HTERT RPE-1 (cell line): ENCODE results near the gene LARGE2.

Experiments used
- in situ Hi-C: fragments of 300-500 bp; cut with MboI; formaldehyde crosslinking; loops from 4 replicates; pipeline ENCODE4 v1.14.3; 2020; ENCODE audit warnings: low sequenced_read_pairs

LARGE2 gene

GRCh38 chr11:45922425-45923082 is at the start of gene LARGE2:
Gene LARGE2 (plus strand): TSS chr11:45922656. CDS start chr11:45922883, 227 bp downstream.
- in situ Hi-C loops: no loop called here

GRCh38 chr11:45876401-45876800 is 46.1 kb upstream of the LARGE2 start:
- in situ Hi-C loops: no loop called here

- in situ Hi-C loops: no loop called here
These were observed 45.2 kb upstream of the LARGE2 start for GRCh38 chr11:45877221-45877620.

- in situ Hi-C loops: no loop called here
These were observed 44.6 kb upstream of the LARGE2 start for GRCh38 chr11:45877845-45878244.

DNA sequence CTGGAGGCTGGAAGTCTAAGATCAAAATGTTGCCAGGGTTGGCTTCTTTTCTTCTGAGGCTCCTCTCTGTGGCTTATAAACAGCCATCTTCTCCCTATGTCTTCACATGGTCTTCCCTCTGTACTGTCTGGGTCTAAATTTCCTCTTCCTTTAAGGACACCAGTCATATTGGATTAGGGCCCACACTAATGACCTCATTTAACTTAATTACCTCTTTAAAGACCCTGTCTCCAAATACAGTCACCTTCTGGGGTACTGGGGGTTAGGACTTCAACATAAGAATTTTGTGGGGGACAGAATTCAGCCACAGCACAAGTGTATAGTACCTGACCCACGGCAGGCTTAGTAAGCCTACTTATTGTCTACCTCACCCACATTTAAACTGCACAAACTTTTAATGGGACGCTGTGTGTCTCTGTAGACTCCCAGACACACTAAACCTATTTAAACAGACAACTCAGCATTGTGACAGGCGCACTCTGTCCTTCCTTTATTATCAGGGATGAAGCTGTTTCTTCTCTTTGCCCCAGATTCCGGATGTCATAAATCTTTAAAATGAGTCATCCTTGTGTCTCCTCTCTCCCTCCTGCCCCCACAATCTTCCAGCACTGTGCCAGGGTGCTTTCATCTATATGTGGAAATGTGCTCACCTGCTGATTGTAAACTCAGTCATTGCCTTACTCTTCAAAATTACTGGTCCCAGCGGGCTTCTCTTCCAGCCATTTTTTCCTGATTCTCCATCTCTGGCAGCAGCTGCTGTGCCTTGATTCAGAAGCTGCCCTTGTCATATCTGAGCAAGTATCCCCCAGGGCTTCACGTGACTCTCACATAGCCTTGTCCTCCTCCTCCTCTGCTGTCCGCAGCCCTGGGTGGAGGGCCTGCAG is 42.4 kb upstream of the LARGE2 start:
- in situ Hi-C loops: no loop called here

DNA sequence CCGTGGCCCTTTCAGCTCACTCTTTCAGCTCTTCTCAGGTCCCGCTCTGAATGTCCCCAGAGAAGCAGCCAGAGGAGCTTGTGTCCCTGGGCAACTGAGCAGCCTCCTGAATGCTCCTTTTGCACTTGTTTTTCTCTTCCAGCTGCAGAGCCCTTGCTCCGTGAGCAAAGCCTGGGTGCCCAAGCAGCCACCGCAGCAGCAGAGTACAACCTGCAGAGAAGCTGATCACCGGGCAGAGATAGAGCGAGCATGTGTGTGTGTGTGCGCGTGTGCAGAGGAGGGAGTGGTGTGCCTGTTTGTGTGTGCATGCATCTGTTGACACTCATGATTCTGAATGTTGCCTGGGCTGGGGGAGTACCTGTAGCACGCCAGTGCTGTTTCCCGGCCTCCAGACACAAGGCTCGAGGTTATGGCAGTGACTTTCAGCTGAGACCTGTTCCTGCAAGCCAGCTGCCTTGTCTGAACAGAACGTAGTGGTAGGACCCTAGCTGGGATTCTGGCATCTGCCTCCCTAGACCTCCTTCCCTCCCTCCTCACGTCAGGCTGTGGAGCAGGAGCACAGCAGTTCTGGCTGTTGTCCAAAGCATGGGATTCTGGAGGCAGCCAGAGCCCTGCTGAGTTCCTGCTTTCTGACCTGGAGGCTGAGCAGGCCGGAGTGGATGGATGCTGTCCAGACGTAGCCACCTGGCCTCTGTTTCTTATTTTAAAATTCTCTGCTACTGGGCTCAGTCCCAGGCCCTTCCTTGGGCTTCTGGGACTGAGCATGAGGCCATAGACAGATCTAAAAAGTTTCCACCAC is 41.5 kb upstream of the LARGE2 start:
- in situ Hi-C loops: no loop called here

- in situ Hi-C loops: no loop called here
These were observed 40.6 kb upstream of the LARGE2 start for GRCh38 chr11:45881708-45882368.

- in situ Hi-C loops: no loop called here
These were observed 37.8 kb upstream of the LARGE2 start for GRCh38 chr11:45884596-45885185.

DNA sequence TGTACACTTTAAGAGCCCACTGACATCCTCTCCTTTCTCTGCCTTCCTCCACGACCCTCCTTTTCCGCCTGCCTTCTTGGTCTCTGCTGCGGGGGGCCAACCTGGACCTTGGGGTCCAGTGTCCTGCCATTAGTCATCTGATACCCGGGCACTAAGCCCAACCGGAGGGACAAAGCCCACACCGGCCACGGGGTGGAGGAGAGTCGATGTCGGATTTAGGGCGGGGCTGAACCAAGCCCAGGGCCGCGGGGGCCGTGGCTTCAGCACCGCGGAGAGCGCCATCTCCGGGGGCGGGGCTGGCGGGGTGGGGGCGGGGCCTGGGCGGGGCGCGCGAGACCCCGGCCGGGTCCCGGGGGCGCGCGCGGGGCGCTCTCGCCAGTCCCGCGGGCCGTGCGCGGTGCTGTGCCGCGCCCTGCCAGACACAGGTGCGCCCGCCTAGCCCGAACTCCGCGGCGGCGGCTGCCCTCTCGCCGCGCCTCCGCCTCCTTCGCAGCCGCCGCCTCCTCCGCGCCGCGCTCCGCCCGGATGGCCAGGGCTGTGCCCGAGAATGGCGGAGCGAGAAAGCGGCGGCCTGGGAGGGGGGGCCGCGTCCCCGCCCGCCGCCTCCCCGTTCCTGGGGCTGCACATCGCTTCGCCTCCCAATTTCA is 37.1 kb upstream of the LARGE2 start, which contains the start of gene MAPK8IP1:
MAPK8IP1 (plus strand) TSS at position 378 of the 647 bp plus-strand sequence; CDS start at position 548, 170 bp downstream.
- in situ Hi-C loops: no loop called here

DNA sequence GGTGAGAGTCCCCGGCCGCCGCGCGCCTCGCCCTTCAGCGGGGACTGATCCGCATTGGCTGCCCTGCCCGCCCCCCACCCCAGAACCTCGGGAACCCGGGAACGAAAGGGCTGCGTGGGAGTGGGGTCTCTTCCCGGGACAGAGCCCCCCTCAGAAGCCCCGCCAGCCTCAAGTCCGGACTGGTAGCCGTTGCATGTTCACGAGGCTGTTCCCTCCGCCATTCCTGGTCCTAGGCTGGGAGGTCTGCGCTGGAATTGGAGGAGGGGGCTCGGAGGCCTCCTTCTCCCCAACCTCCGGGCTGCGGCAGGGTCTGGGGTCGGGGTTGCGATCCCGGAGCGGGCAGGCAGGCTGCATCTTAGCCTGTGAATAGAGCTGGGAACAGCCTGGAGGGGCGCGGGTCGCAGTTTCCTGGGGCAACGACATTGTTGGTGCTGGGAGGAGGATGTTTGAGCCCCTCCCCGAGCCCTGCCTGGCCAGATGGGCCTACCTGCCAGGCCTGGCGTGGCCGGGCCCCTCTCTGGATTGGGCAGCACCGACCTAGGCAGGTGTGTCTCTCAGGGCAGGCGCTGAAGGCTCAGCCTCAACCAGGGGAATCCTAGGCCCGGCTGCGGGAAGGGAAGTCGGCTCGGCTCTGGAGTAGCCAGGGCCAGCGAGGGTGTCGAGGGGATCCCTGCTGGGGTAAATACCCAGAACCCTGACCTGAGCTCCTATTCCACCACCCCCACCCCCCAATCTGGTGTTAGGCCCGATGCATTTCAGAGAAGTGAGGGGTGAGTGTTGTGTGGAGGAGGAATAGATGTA is 36.3 kb upstream of the LARGE2 start:
- in situ Hi-C loops: no loop called here

DNA sequence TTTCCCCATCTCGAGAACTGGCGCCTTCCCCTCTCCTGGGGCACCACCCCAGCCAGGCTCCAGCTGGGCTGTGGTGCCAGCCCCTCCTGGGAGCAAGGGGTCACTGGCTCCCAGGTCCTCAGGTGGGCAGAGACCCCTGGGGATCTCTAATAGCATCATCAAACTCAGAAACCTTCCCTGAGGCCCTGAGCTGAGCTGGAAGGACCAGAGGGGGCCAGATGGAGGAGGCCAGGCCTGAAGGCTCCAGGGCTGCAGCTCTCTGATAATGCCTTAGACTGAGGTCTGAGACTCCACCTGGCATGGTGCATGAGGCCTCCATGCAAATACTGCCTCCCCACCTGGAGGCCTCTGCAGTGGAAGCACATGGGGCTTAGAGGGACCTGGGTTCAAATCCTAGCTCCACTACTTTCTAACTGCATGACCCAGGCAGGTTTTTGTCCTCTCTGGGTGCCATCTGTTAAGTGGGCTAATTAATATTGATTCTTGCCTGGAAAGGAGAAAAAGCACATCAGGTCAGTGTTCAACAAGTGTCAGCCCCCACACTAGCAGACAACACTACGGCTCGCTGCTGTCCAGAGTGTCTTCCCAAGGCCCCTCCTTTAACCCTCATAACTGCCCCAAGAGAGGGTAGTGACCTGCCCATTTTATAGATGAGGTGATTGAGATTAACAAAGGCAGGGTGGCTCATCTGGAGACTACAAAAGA is 35.5 kb upstream of the LARGE2 start:
- in situ Hi-C loops: no loop called here

DNA sequence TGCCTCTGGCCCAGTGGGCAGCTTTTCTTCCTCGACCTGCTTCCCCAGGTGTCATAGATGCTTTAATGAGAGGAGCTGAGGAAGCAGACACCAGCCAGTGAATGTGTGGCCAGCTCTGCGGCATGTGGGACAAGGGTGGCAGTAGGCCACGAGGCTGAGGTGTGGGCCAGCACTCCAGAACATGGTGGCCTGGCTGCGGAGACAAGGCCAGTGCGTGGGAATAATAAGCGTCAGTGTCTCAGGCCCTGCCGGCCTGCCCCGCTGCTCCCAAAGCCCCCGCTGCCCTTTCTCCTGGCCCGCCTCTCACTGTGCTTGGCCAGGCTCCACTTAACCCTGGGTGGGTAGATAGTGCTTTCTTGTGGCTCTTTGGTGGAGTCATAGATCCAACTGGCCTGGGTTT is 34.9 kb upstream of the LARGE2 start:
- in situ Hi-C loops: no loop called here

DNA sequence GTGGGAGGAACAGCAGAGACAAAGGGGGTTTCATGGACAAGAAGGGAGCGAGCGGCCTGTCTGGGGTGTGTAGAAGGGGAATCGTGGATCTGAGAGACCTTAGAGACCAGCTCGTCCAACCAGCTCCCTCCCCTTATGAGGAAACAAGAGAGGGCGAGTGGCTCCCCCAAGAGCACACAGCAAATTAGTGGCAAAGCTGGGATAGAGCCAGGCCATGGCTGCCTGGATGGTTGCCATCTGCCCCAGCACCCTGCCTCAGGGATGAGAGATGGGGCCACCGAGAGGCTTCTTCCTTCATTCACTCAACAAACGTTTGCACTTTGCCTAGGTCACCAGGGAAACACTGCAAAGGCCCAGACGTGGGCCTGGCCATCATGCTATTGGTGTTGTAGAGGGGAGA is 32.9 kb upstream of the LARGE2 start:
- in situ Hi-C loops: no loop called here

DNA sequence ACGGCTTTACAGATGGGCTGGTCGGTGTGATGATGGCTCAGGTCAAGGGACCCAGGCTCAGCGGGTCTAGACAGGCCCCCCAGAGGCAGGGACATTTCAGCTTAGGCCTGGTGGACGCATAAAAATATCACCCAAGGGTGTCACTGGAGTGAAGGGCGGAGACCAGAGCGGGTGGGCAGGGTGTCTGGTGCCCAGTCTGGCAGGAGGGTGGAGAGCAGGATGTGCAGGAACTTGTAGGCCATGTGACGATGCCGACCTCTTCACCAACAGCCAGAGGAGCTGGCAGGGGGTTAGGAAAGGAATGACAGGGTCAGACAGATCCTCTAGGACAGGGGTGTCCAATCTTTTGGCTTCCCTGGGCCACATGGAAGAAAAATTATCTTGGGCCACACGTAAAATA is 32.5 kb upstream of the LARGE2 start:
- in situ Hi-C loops: no loop called here

- in situ Hi-C loops: no loop called here
These were observed 31.4 kb upstream of the LARGE2 start for GRCh38 chr11:45890886-45891550.

DNA sequence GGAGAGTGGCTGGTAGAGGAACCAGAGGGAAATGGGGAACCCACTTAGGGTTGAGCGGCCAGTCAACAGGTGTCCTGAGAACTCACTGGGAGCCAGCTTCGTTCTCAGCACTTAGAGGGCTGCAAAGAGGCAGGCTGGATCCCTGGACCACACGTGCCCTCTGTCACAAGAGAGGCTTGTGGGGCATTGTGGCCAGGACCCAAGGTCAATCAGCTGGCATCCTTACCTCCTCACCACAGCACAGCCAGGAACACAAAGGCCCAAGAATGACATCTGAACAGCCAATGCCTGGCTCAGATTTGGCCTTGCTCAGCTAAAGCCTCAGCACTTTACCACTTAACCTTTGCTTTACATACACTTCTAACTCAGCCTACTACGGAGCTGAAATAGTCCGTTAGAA is 29.6 kb upstream of the LARGE2 start:
- in situ Hi-C loops: no loop called here

DNA sequence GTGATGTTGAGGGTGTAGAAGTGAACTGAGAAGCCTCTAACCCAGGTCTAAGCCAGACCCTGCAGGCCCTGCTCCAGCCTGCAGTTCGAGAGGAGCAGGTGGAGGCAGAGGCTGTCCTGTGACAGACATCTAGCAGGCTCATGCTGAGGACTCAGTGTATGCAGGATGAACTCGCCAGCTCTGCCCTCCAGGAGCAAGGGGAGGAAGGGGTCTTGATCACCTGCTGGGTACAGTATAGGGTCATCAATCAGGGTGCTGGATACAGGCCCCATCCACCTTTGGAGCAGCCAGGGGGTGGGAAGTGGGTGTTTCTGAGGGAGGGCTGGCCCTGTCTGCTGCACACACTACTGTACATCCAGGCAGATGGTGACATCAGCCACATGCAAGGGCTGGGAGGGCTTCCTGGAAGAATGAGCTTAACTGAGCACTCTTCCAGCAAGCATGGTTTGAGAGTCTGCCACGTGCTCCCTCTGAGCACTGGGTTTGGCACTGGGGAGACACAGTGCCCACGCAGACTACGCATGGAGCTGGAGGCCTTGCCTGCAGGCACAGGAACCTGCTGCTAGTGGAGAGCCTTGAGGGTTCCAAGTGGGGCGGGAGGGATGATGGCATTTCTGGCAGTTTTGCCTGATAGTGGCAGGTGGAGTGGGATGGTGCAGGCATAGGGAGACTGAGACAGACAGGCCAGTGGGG is 27.8 kb upstream of the LARGE2 start:
- in situ Hi-C loops: no loop called here
